ENCODE measurements around the gene GMPR2. TPM values are rescaled to one million over a fixed set of nuclear protein-coding genes. Genes with fewer than 3 reads are reported as not detected.

GMPR2 gene
- total and polyA plus RNA-seq, 2 of the 13 experiments (the other 11 are each of a cell fraction or from before 2014, with no cell fraction given), result 210 to 273 TPM

DNA sequence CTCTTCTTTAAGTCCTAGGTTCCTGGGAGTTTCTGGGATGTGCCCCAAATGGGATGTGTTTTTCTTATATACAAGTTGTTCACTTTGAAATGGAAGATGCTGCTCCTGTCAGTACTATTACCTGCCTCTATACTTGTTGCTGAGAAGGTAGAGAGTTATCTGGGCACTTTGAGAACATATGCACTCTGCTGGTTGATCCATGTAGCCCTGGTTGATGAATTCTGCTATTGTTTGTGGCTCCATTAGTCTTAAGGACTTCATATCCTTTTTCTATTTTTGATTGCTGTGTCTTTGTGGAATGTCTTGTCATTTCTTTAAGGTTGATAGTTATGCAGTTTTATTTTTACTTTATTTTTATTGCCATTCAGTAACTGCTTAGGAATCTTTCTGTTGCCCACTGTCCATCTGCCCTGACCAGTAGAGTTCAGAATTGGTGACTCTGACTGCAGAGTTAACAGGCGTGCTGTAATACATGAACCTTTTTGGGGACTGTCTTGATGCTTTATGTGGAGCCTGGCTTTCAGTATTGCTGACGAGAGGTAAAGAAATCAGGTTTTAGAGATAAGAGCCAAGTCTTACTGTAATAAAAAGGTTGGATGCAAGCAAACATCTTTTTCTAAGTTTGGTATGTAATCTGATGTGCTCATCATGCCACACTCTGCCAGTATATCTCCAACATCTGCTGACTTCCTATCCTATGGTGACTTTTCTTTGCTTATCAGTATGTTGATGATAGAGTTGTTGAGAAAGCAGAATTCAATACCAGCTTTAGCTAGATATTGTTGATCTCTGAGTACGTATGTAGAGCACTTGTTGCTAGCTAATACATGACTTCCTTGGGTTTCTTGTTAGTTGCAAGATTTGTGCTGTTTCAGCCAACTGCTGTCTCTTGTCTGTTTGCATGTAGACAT, 1.6 kb downstream of the GMPR2 start (continued):
- TF ChIP-seq, protein P1, sequence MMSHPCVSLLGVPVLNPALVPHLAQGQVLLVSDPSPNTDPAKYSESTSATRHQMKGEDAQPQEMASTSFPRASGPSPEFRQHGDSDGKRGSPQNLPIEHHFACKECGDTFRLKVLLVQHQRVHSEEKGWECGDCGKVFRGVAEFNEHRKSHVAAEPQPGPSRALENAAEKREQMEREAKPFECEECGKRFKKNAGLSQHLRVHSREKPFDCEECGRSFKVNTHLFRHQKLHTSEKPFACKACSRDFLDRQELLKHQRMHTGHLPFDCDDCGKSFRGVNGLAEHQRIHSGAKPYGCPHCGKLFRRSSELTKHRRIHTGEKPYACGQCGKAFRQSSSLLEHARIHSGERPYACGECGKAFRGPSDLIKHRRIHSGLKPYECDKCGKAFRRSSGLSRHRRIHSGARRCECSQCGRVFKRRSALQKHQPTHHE (CRISPR knock-in tag; IDR thresholded peaks at IDR 0.05; ENCODE audit: borderline replicate concordance), result no peak
- no peak for TF ChIP-seq AKAP8 (CRISPR knock-in tag; IDR thresholded peaks at IDR 0.05)
- 0 out of 2 replicates have a peak, but pooled peaks have one; percentile 34 for TF ChIP-seq ZNF33B (CRISPR knock-in tag; IDR thresholded peaks at IDR 0.05)
- TF ChIP-seq, protein P2, sequence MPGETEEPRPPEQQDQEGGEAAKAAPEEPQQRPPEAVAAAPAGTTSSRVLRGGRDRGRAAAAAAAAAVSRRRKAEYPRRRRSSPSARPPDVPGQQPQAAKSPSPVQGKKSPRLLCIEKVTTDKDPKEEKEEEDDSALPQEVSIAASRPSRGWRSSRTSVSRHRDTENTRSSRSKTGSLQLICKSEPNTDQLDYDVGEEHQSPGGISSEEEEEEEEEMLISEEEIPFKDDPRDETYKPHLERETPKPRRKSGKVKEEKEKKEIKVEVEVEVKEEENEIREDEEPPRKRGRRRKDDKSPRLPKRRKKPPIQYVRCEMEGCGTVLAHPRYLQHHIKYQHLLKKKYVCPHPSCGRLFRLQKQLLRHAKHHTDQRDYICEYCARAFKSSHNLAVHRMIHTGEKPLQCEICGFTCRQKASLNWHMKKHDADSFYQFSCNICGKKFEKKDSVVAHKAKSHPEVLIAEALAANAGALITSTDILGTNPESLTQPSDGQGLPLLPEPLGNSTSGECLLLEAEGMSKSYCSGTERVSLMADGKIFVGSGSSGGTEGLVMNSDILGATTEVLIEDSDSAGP (CRISPR knock-in tag; IDR thresholded peaks at IDR 0.05; ENCODE audit: borderline replicate concordance), result no peak
- no peak for TF ChIP-seq ZNF552 (CRISPR knock-in tag; IDR thresholded peaks at IDR 0.05; ENCODE audit: borderline replicate concordance)
- 0 out of 2 replicates have a peak, but pooled peaks have one; percentile 38 for TF ChIP-seq ZNF510 (CRISPR knock-in tag; IDR thresholded peaks at IDR 0.05; ENCODE audit: low read depth)
- TF ChIP-seq ZNF619 (CRISPR knock-in tag; IDR thresholded peaks at IDR 0.05), result no peak
- 0 out of 2 replicates have a peak, but pooled peaks have one; percentile 44 for TF ChIP-seq PAX8 (CRISPR knock-in tag; IDR thresholded peaks at IDR 0.05; ENCODE audit: borderline replicate concordance)
- TF ChIP-seq GTF3A (CRISPR knock-in tag; conservative IDR thresholded peaks at IDR 0.05), result 0 out of 2 replicates have a peak, but pooled peaks have one; percentile 50
- TF ChIP-seq, protein P3, sequence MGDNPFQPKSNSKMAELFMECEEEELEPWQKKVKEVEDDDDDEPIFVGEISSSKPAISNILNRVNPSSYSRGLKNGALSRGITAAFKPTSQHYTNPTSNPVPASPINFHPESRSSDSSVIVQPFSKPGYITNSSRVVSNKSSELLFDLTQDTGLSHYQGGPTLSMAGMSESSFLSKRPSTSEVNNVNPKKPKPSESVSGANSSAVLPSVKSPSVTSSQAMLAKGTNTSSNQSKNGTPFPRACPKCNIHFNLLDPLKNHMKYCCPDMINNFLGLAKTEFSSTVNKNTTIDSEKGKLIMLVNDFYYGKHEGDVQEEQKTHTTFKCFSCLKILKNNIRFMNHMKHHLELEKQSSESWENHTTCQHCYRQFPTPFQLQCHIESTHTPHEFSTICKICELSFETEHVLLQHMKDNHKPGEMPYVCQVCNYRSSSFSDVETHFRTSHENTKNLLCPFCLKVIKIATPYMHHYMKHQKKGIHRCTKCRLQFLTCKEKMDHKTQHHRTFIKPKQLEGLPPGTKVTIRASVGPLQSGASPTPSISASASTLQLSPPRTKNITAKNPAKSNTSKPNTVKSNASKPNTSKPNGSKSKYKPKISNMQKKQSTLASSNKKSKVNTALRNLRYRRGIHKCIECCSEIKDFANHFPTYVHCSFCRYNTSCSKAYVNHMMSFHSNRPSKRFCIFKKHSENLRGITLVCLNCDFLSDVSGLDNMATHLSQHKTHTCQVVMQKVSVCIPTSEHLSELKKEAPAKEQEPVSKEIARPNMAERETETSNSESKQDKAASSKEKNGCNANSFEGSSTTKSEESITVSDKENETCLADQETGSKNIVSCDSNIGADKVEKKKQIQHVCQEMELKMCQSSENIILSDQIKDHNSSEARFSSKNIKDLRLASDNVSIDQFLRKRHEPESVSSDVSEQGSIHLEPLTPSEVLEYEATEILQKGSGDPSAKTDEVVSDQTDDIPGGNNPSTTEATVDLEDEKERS (CRISPR knock-in tag; IDR thresholded peaks at IDR 0.05), result no peak
- peak; percentile 13; the same call in 1 of the 2 replicates for TF ChIP-seq NKX3-1 (CRISPR knock-in tag; IDR thresholded peaks at IDR 0.05)
- TF ChIP-seq NR2C2 (CRISPR knock-in tag; IDR thresholded peaks at IDR 0.05; ENCODE audit: borderline replicate concordance), result 0 out of 2 replicates have a peak, but pooled peaks have one; percentile 12
- no peak for TF ChIP-seq XBP1 (CRISPR knock-in tag; IDR thresholded peaks at IDR 0.05)
- 0 out of 2 replicates have a peak, but pooled peaks have one; percentile 46 for TF ChIP-seq ZNF543 (CRISPR knock-in tag; IDR thresholded peaks at IDR 0.05)
- TF ChIP-seq KDM1A (CRISPR knock-in tag; IDR thresholded peaks at IDR 0.05), result no peak
- TF ChIP-seq, protein P4, sequence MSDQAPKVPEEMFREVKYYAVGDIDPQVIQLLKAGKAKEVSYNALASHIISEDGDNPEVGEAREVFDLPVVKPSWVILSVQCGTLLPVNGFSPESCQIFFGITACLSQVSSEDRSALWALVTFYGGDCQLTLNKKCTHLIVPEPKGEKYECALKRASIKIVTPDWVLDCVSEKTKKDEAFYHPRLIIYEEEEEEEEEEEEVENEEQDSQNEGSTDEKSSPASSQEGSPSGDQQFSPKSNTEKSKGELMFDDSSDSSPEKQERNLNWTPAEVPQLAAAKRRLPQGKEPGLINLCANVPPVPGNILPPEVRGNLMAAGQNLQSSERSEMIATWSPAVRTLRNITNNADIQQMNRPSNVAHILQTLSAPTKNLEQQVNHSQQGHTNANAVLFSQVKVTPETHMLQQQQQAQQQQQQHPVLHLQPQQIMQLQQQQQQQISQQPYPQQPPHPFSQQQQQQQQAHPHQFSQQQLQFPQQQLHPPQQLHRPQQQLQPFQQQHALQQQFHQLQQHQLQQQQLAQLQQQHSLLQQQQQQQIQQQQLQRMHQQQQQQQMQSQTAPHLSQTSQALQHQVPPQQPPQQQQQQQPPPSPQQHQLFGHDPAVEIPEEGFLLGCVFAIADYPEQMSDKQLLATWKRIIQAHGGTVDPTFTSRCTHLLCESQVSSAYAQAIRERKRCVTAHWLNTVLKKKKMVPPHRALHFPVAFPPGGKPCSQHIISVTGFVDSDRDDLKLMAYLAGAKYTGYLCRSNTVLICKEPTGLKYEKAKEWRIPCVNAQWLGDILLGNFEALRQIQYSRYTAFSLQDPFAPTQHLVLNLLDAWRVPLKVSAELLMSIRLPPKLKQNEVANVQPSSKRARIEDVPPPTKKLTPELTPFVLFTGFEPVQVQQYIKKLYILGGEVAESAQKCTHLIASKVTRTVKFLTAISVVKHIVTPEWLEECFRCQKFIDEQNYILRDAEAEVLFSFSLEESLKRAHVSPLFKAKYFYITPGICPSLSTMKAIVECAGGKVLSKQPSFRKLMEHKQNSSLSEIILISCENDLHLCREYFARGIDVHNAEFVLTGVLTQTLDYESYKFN (CRISPR knock-in tag; conservative IDR thresholded peaks at IDR 0.05), result no peak
- TF ChIP-seq GLI4 (CRISPR knock-in tag; IDR thresholded peaks at IDR 0.05; ENCODE audit: borderline replicate concordance), result no peak
- no peak for TF ChIP-seq KLF13 (CRISPR knock-in tag; IDR thresholded peaks at IDR 0.05)
- peak; percentile 12; the same call in 1 of the 2 replicates for TF ChIP-seq IRF2 (CRISPR knock-in tag; IDR thresholded peaks at IDR 0.05)
